ENCODE data around the gene ATP8B3. TPM values are rescaled to one million over a fixed set of nuclear protein-coding genes. Genes with fewer than 3 reads are reported as not detected.

ATP8B3 gene
- total and polyA plus RNA-seq, 8 donors = 0.15 to 1.4 (median 0.80) TPM; not detected in 4

DNA sequence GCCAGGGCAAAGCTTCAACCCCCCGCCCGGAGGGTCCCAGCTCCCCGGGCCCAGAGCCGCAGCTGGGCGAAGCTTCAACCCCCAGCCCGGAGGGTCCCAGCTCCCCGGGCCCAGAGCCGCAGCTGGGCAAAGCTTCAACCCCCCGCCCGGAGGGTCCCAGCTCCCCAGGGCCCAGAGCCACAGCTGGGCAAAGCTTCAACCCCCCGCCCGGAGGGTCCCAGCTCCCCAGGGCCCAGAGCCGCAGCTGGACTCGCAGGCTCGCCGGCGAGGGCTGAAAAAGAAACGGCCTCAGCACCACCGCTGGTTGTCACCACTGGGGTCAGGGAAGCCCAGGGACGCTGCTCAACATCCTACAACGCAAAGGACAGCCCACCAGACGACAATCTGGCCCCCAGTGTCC is 31.0 kb upstream of the ATP8B3 start:
- Histone ChIP-seq H3K9me3 (no peaks in the 10 kb centered on the region), H3K4me3 (no peak overlapping the region), H3K4me1 (peaks cover 52 to 97% (median 86%) of the 10 kb centered on the region in 4 donors), H3K27ac (no peak overlapping the region), H3K27me3 (no peaks in the 10 kb centered on the region), H3K36me3 (peaks cover 0 to 35% (median 28%) of the 10 kb centered on the region in 4 donors)
- no peak for TF ChIP-seq POLR2AphosphoS5 (IDR thresholded peaks at IDR 0.05)
- no peak for TF ChIP-seq EP300 (IDR thresholded peaks at IDR 0.05)
- TF ChIP-seq, protein P1, sequence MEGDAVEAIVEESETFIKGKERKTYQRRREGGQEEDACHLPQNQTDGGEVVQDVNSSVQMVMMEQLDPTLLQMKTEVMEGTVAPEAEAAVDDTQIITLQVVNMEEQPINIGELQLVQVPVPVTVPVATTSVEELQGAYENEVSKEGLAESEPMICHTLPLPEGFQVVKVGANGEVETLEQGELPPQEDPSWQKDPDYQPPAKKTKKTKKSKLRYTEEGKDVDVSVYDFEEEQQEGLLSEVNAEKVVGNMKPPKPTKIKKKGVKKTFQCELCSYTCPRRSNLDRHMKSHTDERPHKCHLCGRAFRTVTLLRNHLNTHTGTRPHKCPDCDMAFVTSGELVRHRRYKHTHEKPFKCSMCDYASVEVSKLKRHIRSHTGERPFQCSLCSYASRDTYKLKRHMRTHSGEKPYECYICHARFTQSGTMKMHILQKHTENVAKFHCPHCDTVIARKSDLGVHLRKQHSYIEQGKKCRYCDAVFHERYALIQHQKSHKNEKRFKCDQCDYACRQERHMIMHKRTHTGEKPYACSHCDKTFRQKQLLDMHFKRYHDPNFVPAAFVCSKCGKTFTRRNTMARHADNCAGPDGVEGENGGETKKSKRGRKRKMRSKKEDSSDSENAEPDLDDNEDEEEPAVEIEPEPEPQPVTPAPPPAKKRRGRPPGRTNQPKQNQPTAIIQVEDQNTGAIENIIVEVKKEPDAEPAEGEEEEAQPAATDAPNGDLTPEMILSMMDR (IDR thresholded peaks at IDR 0.05) = no peak
- TF ChIP-seq POLR2A (IDR thresholded peaks at IDR 0.05) = no peak
- intact Hi-C loops (cut with DNase I; ENCODE audit: low total_unique reads) = no loop called here
- 85 to 92% (median 91%) methylated on average over 16 to 22 of the region's 22 CpGs for WGBS, 5 donors
- DNase-seq = no peak

DNA sequence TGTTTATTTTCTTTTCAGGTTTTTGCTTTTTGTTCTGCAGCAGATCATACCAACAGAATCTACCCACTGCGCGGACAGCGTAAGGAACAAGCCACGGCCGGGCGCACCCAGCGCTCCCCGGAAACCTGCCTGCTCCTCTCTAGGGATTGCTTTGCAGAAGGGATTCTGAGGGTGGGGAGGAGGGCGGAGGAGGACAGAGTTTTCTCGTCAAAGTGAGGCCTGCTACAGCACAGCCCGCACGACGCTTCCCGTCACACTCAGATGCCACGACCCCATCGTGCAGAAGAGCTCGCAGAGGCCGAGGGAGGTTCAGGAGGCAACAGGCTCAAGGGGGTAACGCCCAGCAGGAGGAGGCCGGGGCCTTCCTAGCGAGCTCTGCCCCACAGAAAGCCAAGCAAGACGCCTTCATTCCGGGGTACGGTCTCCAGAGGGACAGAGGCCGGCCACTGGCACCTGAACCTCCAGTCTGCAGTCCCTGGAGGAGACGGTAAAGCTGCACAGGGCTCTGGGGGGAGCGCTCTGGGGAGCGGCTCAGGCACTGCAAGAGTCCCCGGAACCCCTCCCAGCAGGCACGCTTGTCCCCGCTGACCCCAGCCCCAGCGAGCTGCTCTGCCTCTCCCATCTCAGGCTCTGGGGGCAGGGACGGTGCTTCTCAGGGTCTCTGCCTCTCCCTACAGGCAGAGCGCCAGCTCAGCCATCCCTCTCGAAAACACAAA is 29.3 kb upstream of the ATP8B3 start:
- 76 to 86% (median 84%) methylated on average over 21 to 35 of the region's 35 CpGs for WGBS, 5 donors
- TF ChIP-seq, protein P1 (IDR thresholded peaks at IDR 0.05) = no peak
- TF ChIP-seq EP300 (IDR thresholded peaks at IDR 0.05) (no peak), POLR2A (IDR thresholded peaks at IDR 0.05) (no peak), POLR2AphosphoS5 (IDR thresholded peaks at IDR 0.05) (no peak)
- Histone ChIP-seq H3K9me3 (no peaks in the 10 kb centered on the region), H3K4me1 (peaks cover 50 to 99% (median 87%) of the 10 kb centered on the region in 4 donors), H3K36me3 (peaks cover 0 to 35% (median 28%) of the 10 kb centered on the region in 4 donors), H3K4me3 (no peak overlapping the region), H3K27me3 (no peaks in the 10 kb centered on the region), H3K27ac (peak overlapping the region in 2 of 5 donors; percentile 4 to 32)
- no peak for DNase-seq
- intact Hi-C loops (cut with DNase I; ENCODE audit: low total_unique reads) = no loop called here

DNA sequence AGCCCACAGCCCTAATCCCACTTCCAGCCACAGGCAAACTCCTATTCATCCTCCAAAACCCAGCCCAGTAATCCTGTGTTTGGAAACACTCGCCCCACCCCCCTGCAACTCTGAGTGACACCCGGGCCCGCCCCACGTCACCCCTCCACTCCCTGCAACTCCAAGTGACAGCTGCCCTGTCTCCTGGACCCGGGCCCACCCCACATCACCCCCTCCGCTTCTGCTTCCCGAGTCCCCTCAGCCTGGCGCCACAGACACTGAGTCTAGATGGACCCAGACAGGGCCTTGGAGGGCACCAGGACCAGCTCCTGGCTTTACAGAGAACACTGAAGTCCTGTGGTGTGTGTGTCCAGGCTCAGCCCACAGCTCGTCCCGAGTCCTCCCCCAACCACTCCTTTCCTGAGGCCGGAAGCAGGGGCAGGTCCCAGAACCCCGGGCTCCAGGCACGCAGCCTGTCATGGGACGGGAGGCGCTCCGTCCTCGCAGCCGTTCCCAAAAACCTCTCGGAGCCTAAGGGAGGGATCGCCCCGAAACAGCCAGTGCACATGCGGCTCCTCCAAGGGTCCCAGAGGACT is 28.6 kb upstream of the ATP8B3 start:
- Histone ChIP-seq H3K27ac (peak overlapping the region in 1 of 5 donors; percentile 32), H3K9me3 (no peaks in the 10 kb centered on the region), H3K27me3 (no peaks in the 10 kb centered on the region), H3K4me1 (peaks cover 42 to 99% (median 86%) of the 10 kb centered on the region in 4 donors), H3K36me3 (peaks cover 0 to 34% (median 27%) of the 10 kb centered on the region in 4 donors), H3K4me3 (no peak overlapping the region)
- peak in 1 of 2 donors; percentile 45 for DNase-seq
- intact Hi-C loops (cut with DNase I; ENCODE audit: low total_unique reads) = no loop called here
- WGBS, 5 donors = 78 to 89% (median 85%) methylated on average over 10 to 22 of the region's 22 CpGs
- TF ChIP-seq EP300 (IDR thresholded peaks at IDR 0.05) (no peak), POLR2A (IDR thresholded peaks at IDR 0.05) (no peak), POLR2AphosphoS5 (IDR thresholded peaks at IDR 0.05) (no peak)
- TF ChIP-seq, protein P1 (IDR thresholded peaks at IDR 0.05) = no peak

DNA sequence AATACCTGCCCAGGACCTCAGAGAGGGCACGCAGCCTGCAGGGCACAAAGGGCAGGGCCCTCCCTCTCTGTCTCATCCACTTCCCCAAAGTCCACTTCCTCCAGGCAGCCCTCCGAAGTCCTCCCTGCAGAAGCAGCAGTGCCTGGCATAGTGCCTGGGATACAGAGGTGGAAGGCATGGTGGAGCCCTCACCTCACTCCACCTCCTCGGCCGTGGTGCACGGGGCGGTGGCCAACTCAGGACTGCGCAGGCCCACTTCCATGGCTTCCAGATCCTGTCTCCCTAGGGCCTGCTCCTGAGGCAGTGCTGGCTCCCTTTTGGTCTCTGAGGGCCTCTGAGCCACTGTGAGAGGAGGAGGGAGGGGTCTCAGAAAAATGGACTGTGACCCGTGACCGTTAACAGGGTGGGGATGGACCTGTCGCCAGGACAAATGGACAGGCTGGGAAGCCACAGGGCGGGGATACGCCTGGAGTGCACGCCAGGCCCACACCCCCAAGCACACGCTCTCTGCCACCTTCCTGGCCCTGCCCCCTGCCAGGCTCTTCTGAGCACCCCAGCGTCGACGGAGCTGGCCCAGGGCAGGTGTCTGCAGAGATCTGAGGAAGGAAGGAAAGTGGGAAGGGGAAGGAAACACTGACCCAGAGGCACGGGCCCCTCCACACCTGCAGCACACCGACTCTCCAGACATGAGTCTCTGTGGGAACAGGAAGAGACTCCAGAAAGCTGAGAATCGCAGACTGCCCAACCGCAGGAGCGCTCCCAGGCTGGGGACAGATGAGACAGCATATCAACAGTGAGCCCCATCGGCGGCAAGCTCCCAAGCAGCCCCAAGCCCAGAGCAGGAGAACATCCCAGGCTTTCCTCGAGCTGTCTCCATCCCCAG is 27.8 kb upstream of the ATP8B3 start:
- H3K4me1 ChIP-seq = peaks cover 35 to 97% (median 86%) of the 10 kb centered on the region in 4 donors
- no peak for DNase-seq

More for the DNA sequence above, 27.8 kb upstream of the ATP8B3 start:
- Histone ChIP-seq H3K36me3 (peaks cover 0 to 26% (median 22%) of the 10 kb centered on the region in 4 donors), H3K27me3 (no peaks in the 10 kb centered on the region), H3K27ac (peak overlapping the region in 1 of 5 donors; percentile 32), H3K4me3 (no peak overlapping the region), H3K9me3 (no peaks in the 10 kb centered on the region)
- TF ChIP-seq, protein P1 (IDR thresholded peaks at IDR 0.05) = no peak
- no peak for TF ChIP-seq EP300 (IDR thresholded peaks at IDR 0.05)
- TF ChIP-seq POLR2A (IDR thresholded peaks at IDR 0.05) = no peak
- no peak for TF ChIP-seq POLR2AphosphoS5 (IDR thresholded peaks at IDR 0.05)
- 60 to 75% (median 70%) methylated on average over 9 to 25 of the region's 25 CpGs for WGBS, 5 donors
- intact Hi-C loops (cut with DNase I; ENCODE audit: low total_unique reads) = no loop called here
